ENCODE measurements around the gene SIGLEC6. TPM values are rescaled to one million over a fixed set of nuclear protein-coding genes. Genes with fewer than 3 reads are reported as not detected.

The SIGLEC6 gene
- total RNA-seq, 2 donors from 2014 or later = 0.26 TPM; not detected in 1

DNA sequence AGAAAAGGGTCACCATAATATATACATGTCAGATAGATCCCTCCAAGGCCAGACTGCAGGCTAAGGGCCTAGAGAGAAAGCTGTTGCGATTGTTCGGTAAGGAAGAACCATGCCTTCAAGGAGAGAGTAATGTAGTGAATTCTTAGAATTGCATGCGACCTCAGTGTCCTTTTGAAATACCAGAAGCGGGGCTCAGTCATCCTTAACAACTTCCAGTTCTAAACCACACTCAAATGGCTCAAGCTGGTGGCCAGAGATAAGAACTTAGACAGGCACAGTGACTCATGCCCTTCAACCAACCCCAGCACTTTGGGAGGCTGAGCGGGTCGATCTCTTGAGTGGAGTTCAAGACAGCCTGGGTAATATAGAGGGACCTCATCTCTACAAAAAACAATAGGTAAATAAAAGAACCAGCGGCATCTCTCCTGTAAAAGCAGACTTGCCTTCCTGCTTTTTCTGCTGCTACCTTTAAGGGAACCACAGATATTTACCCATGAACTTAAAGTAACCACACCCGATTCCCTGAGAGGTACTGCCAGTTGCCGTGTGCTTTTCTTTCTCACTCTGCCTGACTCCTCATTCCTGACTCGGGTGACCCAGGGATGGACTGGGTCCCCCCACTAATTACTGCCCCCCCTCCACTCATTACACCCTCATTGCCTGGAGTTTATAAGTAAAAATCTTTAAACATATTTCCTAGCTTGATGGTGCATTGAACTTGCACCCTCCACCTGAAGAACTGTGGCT, 15.4 kb upstream of the SIGLEC6 start:
- intact Hi-C loops (cut with DNase I) = no loop called here
- H3K9me3 ChIP-seq = no peaks in the 10 kb centered on the region
- no peak for ATAC-seq
- no peaks in the 10 kb centered on the region for H3K4me1 ChIP-seq
- DNase-seq = no peak
- no peaks in the 10 kb centered on the region for H3K36me3 ChIP-seq (replicated peaks in 1 of 2; ENCODE audit: insufficient read depth in 1 of 2, low read depth in 2 of 2)
- H3K4me3 ChIP-seq = no peak overlapping the region
- no peaks in the 10 kb centered on the region for H3K27me3 ChIP-seq
- WGBS, 2 donors = 35 to 47% methylated on average over 10 of the region's 10 CpGs
- H3K27ac ChIP-seq = no peak overlapping the region
- no peak for TF ChIP-seq POLR2A (IDR thresholded peaks at IDR 0.05)
- TF ChIP-seq, protein P1, sequence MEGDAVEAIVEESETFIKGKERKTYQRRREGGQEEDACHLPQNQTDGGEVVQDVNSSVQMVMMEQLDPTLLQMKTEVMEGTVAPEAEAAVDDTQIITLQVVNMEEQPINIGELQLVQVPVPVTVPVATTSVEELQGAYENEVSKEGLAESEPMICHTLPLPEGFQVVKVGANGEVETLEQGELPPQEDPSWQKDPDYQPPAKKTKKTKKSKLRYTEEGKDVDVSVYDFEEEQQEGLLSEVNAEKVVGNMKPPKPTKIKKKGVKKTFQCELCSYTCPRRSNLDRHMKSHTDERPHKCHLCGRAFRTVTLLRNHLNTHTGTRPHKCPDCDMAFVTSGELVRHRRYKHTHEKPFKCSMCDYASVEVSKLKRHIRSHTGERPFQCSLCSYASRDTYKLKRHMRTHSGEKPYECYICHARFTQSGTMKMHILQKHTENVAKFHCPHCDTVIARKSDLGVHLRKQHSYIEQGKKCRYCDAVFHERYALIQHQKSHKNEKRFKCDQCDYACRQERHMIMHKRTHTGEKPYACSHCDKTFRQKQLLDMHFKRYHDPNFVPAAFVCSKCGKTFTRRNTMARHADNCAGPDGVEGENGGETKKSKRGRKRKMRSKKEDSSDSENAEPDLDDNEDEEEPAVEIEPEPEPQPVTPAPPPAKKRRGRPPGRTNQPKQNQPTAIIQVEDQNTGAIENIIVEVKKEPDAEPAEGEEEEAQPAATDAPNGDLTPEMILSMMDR (IDR thresholded peaks at IDR 0.05) = no peak

DNA sequence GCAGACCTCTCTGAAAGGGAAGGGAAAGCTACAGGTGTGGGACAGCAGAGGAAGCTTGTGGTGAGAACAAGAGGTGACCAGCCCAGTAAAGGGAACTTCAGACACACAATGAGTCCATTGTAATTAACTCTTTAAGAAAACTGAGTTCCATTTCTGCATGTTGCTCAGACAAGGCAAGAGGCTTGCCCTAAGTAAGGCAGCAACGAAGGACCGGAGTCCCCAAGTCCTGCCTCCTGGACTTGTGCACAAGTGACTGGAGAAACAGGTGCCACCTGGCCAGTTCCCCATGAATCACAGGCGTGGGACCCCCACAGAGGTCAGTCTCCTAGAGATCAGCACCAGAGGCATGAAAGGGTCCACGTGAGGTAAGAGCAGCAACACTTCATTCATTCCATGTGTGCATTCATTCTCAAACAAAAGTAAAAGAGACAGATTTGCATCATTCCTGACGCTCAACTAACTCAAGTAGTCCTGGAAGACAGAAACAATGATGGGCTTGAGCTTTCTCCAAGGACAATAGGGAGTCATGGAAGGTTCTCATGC, 14.7 kb upstream of the SIGLEC6 start:
- no peaks in the 10 kb centered on the region for H3K9me3 ChIP-seq
- no peak for TF ChIP-seq POLR2A (IDR thresholded peaks at IDR 0.05)
- TF ChIP-seq, protein P1 (IDR thresholded peaks at IDR 0.05) = no peak
- WGBS, 2 donors = 35 to 56% methylated on average over 5 of the region's 5 CpGs
- H3K27ac ChIP-seq = no peak overlapping the region
- H3K27me3 ChIP-seq = no peaks in the 10 kb centered on the region
- ATAC-seq (no peak), DNase-seq (no peak)
- intact Hi-C loops (cut with DNase I) = no loop called here
- no peak overlapping the region for H3K4me3 ChIP-seq
- H3K4me1 ChIP-seq = no peaks in the 10 kb centered on the region
- no peaks in the 10 kb centered on the region for H3K36me3 ChIP-seq (replicated peaks in 1 of 2; ENCODE audit: insufficient read depth in 1 of 2, low read depth in 2 of 2)

DNA sequence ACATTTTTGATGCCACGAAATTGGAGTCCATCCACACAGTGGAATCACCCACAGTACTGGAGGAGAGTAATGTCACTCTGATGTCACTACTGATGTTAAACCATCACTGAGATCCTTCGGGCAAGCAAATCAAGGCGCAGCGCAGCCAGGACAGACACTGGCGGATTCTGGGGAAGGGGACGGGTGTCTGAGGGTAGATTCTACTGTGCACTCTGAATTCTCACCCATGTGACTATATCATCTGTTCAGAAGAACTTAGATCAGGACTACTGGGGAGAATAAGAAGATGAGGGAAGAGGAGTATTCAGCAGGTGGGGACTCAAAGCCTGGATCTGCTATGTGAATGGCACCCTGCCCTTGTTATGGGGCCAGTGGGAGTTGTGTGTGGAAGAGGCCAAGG, 12.6 kb upstream of the SIGLEC6 start:
- ATAC-seq (no peak), DNase-seq (no peak)
- H3K36me3 ChIP-seq (replicated peaks in 1 of 2; ENCODE audit: insufficient read depth in 1 of 2, low read depth in 2 of 2) = no peaks in the 10 kb centered on the region
- TF ChIP-seq, protein P1 (IDR thresholded peaks at IDR 0.05) = no peak
- no peak for TF ChIP-seq POLR2A (IDR thresholded peaks at IDR 0.05)
- H3K9me3 ChIP-seq = no peaks in the 10 kb centered on the region
- WGBS, 2 donors = 69 to 75% methylated on average over 6 of the region's 6 CpGs
- no peak overlapping the region for H3K4me3 ChIP-seq
- intact Hi-C loops (cut with DNase I) = no loop called here
- H3K27ac ChIP-seq = no peak overlapping the region
- no peaks in the 10 kb centered on the region for H3K4me1 ChIP-seq
- no peaks in the 10 kb centered on the region for H3K27me3 ChIP-seq

DNA sequence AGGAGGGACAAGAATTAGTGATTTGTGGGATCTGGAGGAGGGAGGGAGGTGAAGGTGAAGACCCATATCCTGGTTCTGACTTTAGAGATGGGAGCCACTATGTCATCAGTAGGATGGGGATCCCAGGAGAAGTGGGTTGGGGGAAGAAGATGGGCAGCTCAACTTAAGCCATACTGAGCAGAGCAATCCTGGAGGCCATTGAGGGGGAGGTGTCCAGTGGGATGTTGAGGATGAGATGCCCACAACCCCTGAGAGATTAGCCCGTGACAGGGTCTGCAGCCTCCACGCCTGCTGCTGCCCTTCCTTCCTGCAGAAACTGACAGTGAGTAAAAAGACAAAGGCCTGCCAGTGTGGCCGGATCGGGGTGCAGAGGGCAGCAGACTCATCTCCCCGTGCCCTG, 11.2 kb upstream of the SIGLEC6 start:
- intact Hi-C loops (cut with DNase I) = no loop called here
- no peaks in the 10 kb centered on the region for H3K27me3 ChIP-seq
- H3K27ac ChIP-seq = no peak overlapping the region

More for the DNA sequence above, 11.2 kb upstream of the SIGLEC6 start:
- H3K9me3 ChIP-seq = no peaks in the 10 kb centered on the region
- DNase-seq = no peak
- no peak for ATAC-seq
- H3K4me1 ChIP-seq = no peaks in the 10 kb centered on the region
- H3K4me3 ChIP-seq = no peak overlapping the region
- no peak for TF ChIP-seq POLR2A (IDR thresholded peaks at IDR 0.05)
- TF ChIP-seq, protein P1 (IDR thresholded peaks at IDR 0.05) = no peak
- no peaks in the 10 kb centered on the region for H3K36me3 ChIP-seq (replicated peaks in 1 of 2; ENCODE audit: insufficient read depth in 1 of 2, low read depth in 2 of 2)
- WGBS, 2 donors = 38 to 50% methylated on average over 4 to 5 of the region's 5 CpGs

Measured in body of pancreas (tissue), 4 donors.